Stimulated activated CD4-positive, alpha-beta T cell treated with anti-CD3 and anti-CD28 coated beads, TNF-alpha, amount 100 ng/mL, for 48 hours (primary cell): ENCODE measurements around the gene LRRC59.
A peak's percentile ranks its signal among the peaks of the same experiment; 100 is the strongest.

ENCODE experiments used
- DNase-seq, 3 donors: peaks; one replicate each; pipeline ENCODE4 v3.0.0-alpha.2; 2020; ENCODE audit warnings: low read depth in 3 of 3

LRRC59 gene

DNA sequence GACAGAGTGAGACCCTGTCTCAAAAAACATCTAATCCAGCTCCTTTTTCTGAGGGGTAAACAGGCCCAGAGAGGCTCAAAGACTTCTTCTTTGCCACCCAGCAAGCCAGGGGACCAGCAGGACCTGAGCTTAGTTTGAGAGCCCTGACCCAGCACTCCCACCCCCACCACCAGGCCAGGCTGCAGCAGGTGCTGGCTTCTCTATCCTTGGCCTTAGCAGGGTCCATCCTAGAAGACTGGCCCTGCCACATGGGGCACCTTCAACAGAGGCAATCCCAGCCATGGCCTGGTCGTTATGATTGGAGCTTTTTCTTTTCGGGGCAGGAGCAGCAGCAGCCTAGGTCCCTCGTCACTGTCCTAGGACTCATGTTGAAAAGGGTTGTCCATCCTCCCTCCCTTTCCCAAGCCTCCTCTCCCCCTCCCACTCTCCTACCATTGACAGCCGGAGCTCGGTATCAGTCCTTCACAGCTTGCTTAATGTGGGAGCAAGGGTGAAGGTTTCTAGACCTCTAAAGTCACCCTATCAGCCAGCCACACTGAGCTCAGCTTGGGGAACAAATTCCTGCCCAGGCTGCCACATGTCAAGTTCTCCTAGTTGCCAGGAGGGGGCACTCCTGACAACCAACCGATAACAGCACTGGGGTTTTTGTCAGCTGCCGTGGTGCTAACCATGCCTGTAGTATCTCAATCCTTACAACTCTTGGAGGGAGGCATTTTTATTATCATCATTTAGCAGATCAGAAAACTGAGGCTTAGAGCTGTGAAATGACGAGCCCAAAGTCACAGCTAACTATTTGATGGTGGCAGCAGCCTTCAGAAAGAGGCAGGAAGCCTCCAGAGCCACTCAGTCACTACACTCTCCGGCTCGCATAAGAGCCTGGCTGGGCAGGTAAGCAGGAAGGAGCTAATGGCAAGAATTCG, 35.5 kb downstream of the LRRC59 start:
- DNase-seq: peak in 2 of 3 donors; percentile 26 to 43

DNA sequence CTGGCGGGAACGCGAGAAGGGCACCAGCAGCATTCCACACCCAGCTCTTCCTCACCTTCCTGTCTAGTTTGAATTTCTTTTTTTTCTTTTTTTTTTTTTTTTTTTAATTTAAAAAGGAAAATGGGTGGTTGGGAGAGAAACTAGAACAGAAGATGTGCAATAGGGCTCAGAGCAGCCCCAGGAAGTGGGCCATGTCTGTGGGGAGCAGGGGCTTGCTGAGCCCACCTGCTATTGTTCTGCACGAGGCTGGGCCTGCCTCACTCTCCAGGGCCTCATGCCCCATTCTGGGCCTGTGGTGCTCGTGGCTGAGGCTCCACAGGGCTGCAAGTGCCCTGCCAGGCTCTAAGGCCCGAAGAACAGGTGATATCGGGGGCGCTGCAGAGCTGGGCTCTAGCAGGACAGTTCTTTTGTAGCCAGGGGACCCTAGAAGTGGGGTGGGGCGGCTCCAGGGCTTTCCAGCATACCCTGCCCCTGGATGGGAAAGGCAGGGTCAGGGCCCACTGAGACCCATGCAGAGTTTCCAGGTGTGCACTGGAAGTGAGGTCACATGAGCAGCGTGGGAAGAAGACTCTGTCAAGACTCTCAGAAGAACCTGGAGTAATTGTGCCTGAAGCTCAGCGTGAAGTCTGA, 36.7 kb downstream of the LRRC59 start:
- no peak for DNase-seq

DNA sequence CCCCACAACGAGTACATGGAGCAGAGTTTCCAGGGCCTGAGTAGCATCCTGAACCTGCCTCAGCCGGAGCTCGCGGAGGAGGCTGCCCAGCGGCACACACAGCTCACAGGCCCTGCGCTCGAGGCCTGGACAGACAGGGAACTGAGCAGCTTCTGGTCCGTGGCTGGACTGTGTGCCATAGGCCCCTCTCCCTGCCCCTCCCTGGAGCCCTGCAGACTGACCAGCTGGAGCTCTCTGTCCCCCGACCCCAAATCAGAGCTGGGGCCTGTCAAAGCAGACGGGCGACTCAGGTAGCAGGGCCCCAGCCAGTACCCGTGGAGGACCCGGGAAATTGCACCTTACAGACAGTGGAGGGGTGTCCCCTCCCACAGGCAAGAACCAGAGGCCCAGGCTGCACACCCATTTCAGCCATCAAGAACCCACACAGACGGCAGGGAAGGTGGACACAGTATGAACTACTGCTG, 37.3 kb downstream of the LRRC59 start:
- DNase-seq: no peak

DNA sequence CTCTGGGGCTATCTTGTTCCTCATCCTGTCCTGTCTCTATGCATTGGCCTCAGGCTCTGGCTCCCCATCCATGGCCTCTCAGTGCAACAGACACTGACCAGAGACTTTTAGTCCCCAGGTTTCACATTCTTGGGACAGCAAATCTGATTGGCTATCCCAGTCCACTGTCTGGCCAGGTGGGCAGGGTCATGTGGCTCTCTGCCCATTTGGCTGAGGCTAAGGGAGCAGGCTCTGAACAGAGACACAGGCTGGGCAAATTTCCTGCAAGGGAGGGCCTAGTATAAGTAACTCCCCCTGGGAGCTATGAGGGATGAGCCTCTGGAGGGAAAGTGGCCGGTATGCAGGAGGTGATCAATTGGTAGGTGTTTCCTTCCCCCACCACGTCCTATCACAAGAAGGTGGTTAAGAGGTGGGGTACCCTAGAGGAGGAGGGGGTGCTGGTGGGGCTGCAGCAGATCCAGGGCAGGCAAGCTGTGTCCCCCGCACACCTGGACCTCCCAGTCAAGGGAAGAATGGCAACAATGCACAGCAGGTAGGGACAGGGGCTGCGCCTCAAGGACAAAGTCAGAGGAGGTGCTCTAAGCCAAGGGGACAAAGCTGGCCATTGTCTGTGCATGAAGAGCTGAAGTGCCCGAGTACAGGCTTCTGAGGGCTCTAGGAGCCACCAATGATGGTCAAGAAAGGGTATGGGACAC, 38.2 kb downstream of the LRRC59 start:
- DNase-seq: no peak

DNA sequence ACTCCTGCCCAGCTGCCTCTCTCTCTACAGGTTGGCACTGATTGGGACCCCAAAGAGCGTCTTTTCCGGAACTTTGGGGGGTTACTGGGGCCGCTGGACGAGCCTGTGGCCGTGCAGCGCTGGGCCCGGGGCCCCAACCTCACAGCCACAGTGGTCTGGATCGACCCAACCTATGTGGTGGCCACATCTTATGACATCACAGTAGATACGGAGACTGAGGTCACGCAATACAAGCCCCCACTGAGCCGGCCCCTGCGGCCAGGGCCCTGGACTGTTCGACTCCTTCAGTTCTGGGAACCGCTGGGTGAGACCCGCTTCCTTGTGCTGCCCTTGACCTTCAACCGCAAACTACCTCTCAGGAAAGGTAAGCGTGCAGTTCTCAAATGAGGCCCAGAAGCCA, 39.1 kb downstream of the LRRC59 start:
- no peak for DNase-seq

DNA sequence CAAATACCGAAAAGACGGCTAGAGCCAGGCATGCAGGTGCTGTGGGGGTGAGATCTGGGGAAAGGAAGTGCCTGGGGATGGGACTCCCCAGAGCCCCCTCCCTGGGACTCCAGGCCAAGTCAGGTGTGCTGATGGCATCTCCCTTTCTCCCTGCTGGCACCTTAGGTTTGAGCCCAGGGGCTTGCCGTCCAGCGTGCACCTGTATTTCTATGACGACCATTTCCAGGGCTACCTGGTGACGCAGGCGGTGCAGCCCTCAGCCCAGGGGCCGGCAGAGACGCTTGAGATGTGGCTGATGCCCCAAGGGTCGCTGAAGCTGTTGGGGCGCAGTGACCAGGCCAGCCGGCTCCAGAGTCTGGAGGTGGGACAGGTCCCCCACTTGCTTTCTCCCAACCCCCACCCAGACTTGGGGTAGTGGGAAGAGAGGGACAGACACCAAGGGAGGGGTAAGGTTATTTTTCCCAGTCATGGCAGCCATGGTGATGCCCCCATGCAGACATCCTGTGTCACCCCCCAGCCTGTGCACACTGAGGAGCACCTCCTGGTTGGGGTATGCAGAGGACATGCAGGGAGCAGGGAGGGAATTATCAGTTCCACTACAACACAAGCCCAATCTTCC, 40.3 kb downstream of the LRRC59 start:
- DNase-seq: no peak

DNA sequence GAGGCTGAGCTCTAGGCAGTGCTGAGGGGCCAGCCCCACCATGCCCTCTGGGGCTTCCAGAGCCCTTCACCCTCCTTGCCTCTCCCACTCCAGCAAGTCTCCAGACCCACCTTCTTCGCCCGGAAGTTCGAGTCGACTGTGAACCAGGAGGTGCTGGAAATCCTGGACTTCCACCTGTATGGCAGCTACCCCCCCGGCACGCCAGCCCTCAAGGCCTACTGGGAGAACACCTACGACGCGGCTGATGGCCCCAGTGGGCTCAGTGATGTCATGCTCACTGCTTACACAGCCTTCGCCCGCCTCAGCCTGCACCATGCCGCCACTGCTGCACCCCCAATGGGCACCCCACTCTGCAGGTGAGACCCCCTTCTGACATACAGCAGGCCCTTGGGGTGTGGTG, 40.9 kb downstream of the LRRC59 start:
- DNase-seq: no peak

DNA sequence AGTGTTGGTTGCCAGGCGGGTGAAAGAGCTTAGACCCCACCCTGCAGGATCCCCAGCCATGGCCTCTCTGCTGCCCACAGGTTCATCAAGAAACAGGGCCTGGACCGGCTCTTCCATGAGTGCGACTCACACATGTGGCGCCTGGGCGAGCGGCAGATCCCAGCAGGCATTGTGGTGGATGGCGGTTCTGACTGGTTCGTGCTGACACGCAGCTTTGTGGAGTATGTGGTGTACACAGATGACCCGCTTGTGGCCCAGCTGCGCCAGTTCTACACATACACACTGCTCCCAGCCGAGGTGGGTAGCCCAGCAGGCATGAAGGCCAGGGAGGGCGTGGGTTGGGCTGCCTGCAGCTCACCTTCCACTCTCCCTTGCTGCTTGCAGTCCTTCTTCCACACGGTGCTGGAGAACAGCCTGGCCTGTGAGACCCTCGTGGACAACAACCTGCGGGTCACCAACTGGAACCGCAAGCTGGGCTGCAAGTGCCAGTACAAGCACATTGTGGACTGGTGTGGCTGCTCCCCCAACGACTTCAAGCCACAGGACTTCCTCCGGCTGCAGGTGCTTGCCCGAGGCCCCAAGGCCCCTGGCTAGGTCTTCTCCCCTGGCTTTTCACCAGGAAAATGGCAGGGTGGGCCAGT, 41.5 kb downstream of the LRRC59 start:
- DNase-seq: no peak

DNA sequence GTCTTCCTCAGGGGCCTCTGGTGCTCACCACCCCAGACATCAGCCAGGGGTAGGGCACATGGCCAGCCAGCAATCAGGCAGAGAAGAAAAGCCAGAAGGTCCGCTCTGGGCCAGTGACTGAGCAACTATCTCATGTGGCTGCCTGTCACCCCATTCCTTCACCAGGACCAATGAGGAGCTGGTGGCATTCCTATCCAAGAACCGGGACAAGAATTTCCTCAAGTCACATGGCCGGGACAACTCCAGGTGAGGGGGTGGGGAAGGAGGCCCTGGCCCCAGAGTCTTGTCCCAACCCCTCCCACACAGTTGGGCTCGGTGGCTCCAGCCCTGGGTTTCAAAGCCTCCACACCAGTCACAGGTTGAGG, 42.0 kb downstream of the LRRC59 start:
- DNase-seq: no peak

DNA sequence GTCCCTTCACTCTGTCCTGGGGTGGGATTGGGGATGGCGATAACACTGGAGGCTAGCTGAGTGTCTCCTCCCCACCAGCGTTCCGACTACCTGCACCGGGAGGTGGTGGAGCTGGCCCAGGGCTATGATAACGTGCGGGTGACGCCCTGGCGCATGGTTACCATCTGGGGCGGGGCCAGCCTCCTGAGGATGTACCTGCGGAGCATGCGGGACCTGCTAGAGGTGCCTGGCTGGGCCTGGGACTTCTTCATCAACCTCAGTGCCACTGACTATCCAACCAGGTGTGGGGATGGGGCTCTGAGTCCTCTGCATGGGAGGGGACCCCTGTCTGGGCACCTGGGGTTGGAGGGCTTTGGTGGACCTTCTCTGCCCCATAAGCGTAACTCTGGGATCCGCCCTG, 42.5 kb downstream of the LRRC59 start:
- no peak for DNase-seq

DNA sequence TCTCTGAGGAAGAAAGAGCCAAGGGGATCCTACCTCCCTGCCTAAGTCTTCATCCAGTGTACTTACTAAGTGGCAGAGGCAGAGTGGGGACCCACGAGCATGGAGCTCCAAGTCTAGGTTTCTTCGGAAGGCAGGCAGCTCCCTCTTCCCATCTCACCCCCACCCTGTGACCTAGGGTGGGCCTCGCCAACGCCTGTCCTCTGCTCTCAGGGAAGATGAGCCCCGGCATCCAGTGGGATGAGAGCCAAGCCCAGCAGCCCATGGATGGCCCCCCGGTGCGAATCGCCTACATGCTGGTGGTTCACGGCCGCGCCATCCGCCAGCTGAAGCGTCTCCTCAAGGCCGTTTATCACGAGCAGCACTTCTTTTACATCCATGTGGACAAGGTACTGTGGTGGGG, 43.1 kb downstream of the LRRC59 start:
- DNase-seq: no peak

DNA sequence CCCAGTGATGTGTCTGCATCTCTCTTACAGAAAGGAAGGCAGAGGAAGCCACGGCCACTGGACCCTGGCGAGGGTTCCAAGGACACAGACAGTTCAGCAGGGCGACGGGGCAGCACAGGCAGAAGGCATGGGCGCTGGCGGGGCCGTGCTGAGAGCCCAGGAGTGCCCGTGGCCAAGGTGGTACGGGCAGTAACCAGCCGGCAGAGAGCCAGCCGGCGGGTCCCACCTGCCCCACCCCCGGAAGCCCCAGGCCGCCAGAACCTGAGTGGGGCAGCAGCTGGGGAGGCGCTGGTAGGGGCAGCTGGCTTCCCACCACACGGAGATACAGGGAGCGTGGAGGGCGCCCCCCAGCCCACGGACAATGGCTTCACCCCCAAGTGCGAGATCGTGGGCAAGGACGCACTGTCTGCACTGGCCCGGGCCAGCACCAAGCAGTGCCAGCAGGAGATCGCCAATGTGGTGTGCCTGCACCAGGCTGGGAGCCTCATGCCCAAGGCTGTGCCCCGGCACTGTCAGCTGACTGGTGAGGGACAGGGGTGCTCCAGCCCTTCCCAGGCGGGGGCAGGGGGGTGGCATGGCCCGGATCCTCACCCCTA, 43.6 kb downstream of the LRRC59 start:
- DNase-seq: no peak

DNA sequence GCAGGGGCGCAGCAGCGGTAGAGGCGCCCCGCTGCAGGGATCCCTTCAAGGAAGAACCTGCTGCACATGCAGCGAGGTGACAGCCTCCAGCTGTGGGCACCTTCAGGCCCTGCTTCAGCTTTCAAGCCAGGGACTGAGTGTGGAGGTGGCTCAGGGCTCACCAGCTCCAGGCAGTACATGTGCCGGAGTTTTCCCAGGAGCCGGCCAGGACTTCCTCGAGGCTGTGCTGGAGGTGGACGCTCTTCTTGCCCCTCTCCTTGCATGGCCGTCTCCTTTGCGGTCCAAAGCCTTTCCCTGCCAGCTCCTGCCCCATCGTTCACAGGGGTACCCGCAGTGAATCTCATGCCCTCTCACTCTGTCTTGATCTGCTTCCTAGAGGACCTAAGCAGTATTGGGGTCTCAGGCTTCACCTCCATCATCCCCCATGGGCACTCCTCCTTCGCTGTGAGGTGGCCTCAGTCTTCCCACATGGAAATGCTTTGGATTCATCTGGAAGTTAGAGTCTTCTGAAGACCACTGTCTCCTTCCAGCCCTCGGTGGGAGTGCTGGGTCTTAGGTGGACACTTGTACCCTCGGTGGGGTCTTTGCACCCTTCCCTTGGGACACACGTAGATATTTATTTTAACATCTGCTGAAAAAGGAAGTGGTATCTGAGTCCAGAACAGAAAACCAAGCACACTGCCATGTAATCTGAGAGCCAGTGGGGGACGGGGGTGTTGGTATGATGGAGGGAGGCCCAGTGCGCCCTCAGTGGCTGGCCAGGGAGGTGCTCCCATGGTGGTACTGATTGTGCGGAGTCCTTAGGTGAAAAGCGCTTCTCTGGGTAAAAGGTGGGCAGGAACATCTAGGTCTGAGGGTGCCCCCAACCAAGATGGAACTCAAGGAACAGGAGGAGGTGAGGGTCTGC, 44.4 kb downstream of the LRRC59 start:
- no peak for DNase-seq

DNA sequence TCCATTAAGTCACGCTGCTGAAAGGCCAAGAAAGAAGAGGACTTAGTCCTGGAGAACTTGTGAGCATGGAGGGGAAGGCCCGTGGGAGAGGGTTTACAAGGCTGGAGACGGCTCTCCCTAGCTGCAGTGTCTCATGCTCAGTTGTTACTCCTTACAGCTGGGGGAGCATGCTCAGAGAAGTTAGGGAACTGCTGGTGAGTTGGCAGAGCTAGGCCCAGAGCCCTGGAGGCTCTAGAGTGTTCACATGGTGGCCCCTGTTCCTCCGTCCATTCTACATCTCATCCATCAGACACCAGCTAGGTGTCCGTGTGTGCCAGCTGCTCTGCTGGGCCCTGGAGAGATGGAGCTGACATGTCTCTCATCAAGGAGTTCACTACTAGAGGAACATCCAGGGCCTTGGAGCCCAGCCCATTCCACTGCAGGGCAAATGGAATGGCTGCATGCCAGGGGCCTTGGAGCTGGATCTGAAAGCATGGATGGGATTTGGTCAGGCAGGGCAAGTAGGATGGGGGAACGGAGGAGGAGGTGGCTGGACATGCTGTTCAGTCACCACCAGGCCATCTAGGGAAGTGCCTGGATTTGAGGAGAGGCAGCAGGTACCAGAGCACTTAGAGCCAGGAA, 45.1 kb downstream of the LRRC59 start:
- DNase-seq: no peak

DNA sequence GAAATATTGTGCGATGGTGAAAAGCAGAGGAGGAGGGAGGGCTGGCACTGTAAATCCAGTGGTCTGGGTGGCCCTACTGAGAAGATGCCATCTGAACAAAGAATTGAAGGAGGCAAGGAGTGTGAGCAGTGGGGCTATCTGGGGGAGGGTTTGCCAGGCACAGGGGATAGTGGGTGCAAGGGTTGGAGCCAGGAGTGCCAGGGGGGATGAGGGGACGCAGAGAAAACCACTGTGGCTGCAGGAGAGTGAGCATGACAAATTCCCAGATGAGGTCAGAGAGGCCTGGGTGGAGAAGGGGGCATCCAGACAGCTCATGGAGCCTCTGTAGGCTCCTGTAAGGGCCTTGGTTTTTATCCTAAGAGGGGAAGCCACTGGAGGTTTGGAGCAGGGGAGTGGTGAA, 46.6 kb downstream of the LRRC59 start:
- no peak for DNase-seq

DNA sequence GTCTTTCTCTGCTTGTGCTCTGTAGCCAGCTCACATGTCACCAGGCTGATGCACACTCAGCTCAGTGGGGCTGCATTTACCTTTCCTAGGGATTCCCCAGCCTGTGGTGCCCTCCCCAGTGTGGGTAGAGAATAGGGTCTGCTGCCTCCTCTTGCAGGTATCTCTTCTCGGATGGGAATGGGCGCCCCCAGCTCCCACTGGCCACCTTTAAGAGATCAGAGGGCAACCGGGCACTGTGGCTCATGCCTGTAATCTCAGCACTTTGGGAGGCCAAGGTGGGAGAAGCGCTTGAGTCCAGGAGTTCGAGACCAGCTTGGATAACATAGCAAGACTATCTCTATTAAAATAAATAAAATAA, 48.1 kb downstream of the LRRC59 start:
- no peak for DNase-seq

DNA sequence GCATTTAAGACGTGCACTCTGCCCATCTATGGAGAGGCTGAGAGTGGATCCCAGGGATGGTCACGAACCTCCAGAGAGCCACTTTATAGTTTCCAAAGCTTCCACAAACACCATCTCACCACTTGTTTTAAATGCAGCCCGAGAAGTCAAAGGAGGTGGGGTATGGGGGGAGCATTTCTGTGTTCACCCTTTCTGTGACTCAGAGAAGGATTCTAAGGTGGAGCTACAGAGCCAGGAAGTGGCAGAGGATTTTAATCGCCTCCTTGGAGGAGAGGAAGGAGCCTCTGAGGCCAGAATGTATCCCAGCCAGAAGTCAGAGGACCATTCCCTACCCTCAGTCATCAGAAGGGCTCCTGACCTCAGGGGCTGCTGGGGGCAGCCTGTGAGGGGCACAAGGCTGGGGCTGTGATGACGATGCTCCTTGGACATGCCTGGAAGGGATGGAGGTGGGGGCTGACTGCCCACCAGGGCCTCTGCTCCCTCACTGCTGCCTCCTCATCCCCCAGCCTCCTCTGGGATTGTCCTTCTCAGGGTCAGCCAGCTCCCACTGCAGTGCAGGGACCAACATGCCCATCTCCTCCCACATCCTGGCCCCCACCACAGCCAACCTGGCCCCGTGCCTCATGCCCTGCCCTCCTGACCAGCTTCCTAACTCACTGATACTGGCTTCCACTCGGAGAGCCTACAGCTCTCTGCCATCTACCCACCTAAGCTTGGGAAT, 48.6 kb downstream of the LRRC59 start:
- no peak for DNase-seq

DNA sequence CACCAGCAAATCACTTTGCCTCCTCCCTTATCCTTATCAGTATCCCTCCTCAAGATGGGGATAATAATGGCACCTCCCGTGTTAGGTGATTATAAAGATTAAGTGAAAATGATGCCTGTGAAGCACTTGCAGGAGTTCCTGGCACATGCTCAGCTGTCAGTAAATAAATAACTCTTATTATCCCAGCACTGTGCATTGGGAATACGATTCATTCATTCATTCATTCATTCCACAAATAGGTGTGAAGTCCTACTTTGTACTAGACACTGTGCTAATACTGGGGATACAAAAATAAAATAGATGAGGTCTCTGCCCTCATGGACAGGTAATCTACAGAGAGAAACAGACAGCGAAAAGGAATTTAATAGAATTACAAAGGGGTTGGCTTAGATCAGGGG, 49.4 kb downstream of the LRRC59 start:
- no peak for DNase-seq
